Measurements from ENCODE around the gene ALDH1A2.

- TF ChIP-seq POLR2A (IDR thresholded peaks at IDR 0.05; ENCODE audit: low read depth, low read length), result no peak
- no peak for TF ChIP-seq POLR2AphosphoS5 (IDR thresholded peaks at IDR 0.05; ENCODE audit: low read depth, low read length)
- no peak for TF ChIP-seq TAF1 (IDR thresholded peaks at IDR 0.05; ENCODE audit: low read depth, low read length)
- no peak for TF ChIP-seq PAX5 (IDR thresholded peaks at IDR 0.05; ENCODE audit: insufficient read depth, low read length, severe bottlenecking)
Measured at GRCh38 chr15:57941816-57942215, 123.7 kb downstream of the ALDH1A2 start.

Measured in GM12891 (cell line).